AG09309 (cell line): ENCODE measurements around the gene CNTN4.

ENCODE experiments used
- DNase-seq: peaks from one replicate; pipeline ENCODE4 v3.0.0-alpha.2; 2010; ENCODE audit warnings: low read depth
- H3K4me3 ChIP-seq: 2 replicates; pipeline ENCODE4 v1.5.1; 2011; ENCODE audit warnings: mild to moderate bottlenecking, low read depth, low read length, moderate library complexity; ENCODE audit not compliant: control insufficient read depth
- TF ChIP-seq, protein P1 (sequence below): IDR thresholded peaks from 2 replicates; pipeline ENCODE4 v1.5.1; 2011; ENCODE audit warnings: mild to moderate bottlenecking, low read depth, low read length, inconsistent platforms; ENCODE audit not compliant: insufficient read depth, control insufficient read depth; ENCODE audit errors: missing control alignments

The CNTN4 gene

GRCh38 chr3:2934541-2934940 lies 835.9 kb downstream of the CNTN4 start:
- no peak for DNase-seq
- H3K4me3 ChIP-seq = no peak overlapping the region
- TF ChIP-seq, protein P1, sequence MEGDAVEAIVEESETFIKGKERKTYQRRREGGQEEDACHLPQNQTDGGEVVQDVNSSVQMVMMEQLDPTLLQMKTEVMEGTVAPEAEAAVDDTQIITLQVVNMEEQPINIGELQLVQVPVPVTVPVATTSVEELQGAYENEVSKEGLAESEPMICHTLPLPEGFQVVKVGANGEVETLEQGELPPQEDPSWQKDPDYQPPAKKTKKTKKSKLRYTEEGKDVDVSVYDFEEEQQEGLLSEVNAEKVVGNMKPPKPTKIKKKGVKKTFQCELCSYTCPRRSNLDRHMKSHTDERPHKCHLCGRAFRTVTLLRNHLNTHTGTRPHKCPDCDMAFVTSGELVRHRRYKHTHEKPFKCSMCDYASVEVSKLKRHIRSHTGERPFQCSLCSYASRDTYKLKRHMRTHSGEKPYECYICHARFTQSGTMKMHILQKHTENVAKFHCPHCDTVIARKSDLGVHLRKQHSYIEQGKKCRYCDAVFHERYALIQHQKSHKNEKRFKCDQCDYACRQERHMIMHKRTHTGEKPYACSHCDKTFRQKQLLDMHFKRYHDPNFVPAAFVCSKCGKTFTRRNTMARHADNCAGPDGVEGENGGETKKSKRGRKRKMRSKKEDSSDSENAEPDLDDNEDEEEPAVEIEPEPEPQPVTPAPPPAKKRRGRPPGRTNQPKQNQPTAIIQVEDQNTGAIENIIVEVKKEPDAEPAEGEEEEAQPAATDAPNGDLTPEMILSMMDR = no peak

GRCh38 chr3:2937055-2937454 lies 838.4 kb downstream of the CNTN4 start:
- H3K4me3 ChIP-seq = no peak overlapping the region
- TF ChIP-seq, protein P1 = no peak
- no peak for DNase-seq

DNA sequence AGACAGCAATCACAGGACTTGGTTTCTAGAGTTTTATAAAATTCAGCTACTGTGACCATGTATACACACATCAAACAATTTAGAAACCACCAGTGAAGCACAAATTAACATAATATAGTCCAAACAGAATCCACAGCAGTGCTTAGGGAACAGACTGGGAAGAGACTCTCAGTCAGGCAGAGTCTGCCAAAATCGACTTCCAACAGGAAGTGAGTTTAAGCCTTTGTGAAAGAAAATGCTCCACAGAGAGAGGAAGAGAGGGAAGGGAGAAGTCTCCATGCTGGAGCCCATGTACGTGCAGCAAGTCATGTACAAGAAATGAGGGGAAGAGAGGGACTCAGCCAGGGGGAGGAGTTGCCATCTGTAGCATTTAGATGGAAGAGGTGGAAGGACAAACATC lies 838.9 kb downstream of the CNTN4 start:
- no peak overlapping the region for H3K4me3 ChIP-seq
- TF ChIP-seq, protein P1 = no peak
- DNase-seq = no peak

- no peak overlapping the region for H3K4me3 ChIP-seq
- no peak for DNase-seq
- TF ChIP-seq, protein P1 = no peak
Measured at GRCh38 chr3:2938711-2939110, 840.0 kb downstream of the CNTN4 start.

GRCh38 chr3:2940062-2940461 lies 841.4 kb downstream of the CNTN4 start:
- H3K4me3 ChIP-seq = no peak overlapping the region
- DNase-seq = no peak
- TF ChIP-seq, protein P1 = no peak

- DNase-seq = no peak
- H3K4me3 ChIP-seq = no peak overlapping the region
- TF ChIP-seq, protein P1 = no peak
Measured at GRCh38 chr3:2944628-2945027, 846.0 kb downstream of the CNTN4 start.

- TF ChIP-seq, protein P1 = no peak
- no peak overlapping the region for H3K4me3 ChIP-seq
- DNase-seq = no peak
Measured at GRCh38 chr3:2945121-2945520, 846.5 kb downstream of the CNTN4 start.
